Hepatocyte (in vitro differentiated cells): ENCODE measurements around the gene TRAPPC11. TPM values are rescaled to one million over a fixed set of nuclear protein-coding genes. Genes with fewer than 3 reads are reported as not detected.

Experiments used
- DNase-seq: peaks from one replicate; pipeline ENCODE4 v3.0.0-alpha.2; 2016; ENCODE audit warnings: low spot score
- H2AFZ ChIP-seq: fragments of 200-600 bp; sonication (generic); 2 replicates; pipeline ENCODE4 v1.6.0; 2016; ENCODE audit warnings: antibody characterized with exemption, mild to moderate bottlenecking
- H3K27ac ChIP-seq: fragments of 200-600 bp; sonication (generic); 2 replicates; pipeline ENCODE4 v1.5.1; 2016; ENCODE audit warnings: mild to moderate bottlenecking
- H3K27me3 ChIP-seq: fragments of 200-600 bp; sonication (generic); 2 replicates; pipeline ENCODE4 v1.6.1; 2016
- H3K36me3 ChIP-seq: fragments of 200-600 bp; sonication (generic); replicated peaks from 2 replicates; pipeline ENCODE4 v1.5.1; 2016; ENCODE audit warnings: low read depth; ENCODE audit not compliant: insufficient read depth
- H3K4me1 ChIP-seq: fragments of 200-600 bp; sonication (generic); 2 replicates; pipeline ENCODE4 v1.5.1; 2016; ENCODE audit warnings: mild to moderate bottlenecking, moderate library complexity; ENCODE audit not compliant: insufficient read depth
- H3K4me2 ChIP-seq: fragments of 200-600 bp; sonication (generic); 2 replicates; pipeline ENCODE4 v1.6.0; 2016
- H3K4me3 ChIP-seq: fragments of 200-600 bp; sonication (generic); 2 replicates; pipeline ENCODE4 v1.5.1; 2016; ENCODE audit warnings: mild to moderate bottlenecking
- H3K79me2 ChIP-seq: fragments of 200-600 bp; sonication (generic); 2 replicates; pipeline ENCODE4 v1.6.0; 2017; ENCODE audit warnings: mild to moderate bottlenecking
- H3K9me2 ChIP-seq: fragments of 200-600 bp; sonication (generic); replicated peaks from 2 replicates; pipeline ENCODE4 v1.6.0; 2017; ENCODE audit warnings: mild to moderate bottlenecking; ENCODE audit not compliant: insufficient read depth
- H3K9me3 ChIP-seq: fragments of 200-600 bp; sonication (generic); 2 replicates; pipeline ENCODE4 v1.5.1; 2016; ENCODE audit warnings: low read depth, mild to moderate bottlenecking
- H4K20me1 ChIP-seq: fragments of 200-600 bp; sonication (generic); 2 replicates; pipeline ENCODE4 v1.6.0; 2016; ENCODE audit warnings: mild to moderate bottlenecking; ENCODE audit not compliant: insufficient read depth, poor library complexity, severe bottlenecking
- EZH2 ChIP-seq: fragments of 200-600 bp; sonication (generic); IDR thresholded peaks from 2 replicates; pipeline ENCODE4 v1.6.1; 2016; ENCODE audit warnings: antibody characterized with exemption, mild to moderate bottlenecking, borderline replicate concordance
- EZH2phosphoT487 ChIP-seq: fragments of 200-600 bp; sonication (generic); IDR thresholded peaks from one replicate; pipeline ENCODE4 v1.6.1; 2018; ENCODE audit warnings: antibody characterized with exemption, mild to moderate bottlenecking, low read depth, moderate library complexity; ENCODE audit not compliant: unreplicated experiment, severe bottlenecking
- WGBS: methylation state at CpG from one replicate; pipeline ENCODE4 v1.1.6; 2016; ENCODE audit warnings: low lambda C conversion rate; ENCODE audit errors: missing lambda C conversion rate; 5-methylcytosine and 5-hydroxymethylcytosine counted together
- polyA plus RNA-seq: library from polyadenylated mRNA; unstranded; fragments of >200 nt; fragmentation: Nextera tagmentation; extraction: Ambion mirVana; gene quantifications from 2 replicates; pipeline ENCODE4 v1.2.1, GENCODE V29; 2016
- total RNA-seq: library from RNA; depleted of rRNA; stranded (reverse); fragments of >200 nt; gene quantifications from 2 replicates; pipeline ENCODE4 v1.2.3, GENCODE V29; 2014
- TF ChIP-seq, protein P1 (sequence below): fragments of 200-600 bp; sonication (generic); IDR thresholded peaks from 2 replicates; pipeline ENCODE4 v1.5.1; 2016; ENCODE audit warnings: antibody characterized with exemption, mild to moderate bottlenecking; ENCODE audit not compliant: poor library complexity

TRAPPC11 gene
- total and polyA plus RNA-seq, 2 experiments from 2014 or later, result 13.8 to 29.0 TPM

DNA sequence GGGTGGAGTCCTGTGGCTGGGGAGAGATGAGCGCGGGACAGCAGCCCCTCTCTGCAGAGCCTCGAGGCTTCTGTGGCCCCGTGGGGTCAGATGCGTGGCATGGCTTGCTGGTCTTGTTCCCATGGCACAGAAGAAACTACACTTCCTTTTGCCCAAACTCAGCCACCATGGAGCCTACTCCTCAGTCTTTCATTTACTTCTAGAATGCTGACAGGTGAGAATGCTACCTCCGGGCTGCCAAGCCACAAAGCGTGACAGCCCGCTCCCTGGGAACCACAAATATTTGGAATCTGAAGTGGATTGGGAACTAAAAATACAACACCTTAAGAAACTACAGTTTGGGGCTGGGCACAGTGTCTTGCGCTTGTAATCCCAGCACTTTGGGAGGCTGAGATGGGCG is 98.0 kb downstream of the TRAPPC11 start:
- no peak for DNase-seq
- no peaks in the 10 kb centered on the region for H3K9me2 ChIP-seq
- H3K9me3 ChIP-seq, result no peaks in the 10 kb centered on the region
- no peaks in the 10 kb centered on the region for H3K4me1 ChIP-seq
- no peak overlapping the region for H3K4me3 ChIP-seq
- H3K36me3 ChIP-seq, result no peaks in the 10 kb centered on the region
- no peaks in the 10 kb centered on the region for H4K20me1 ChIP-seq
- no peak overlapping the region for H3K27ac ChIP-seq
- no peak for TF ChIP-seq EZH2phosphoT487
- TF ChIP-seq, protein P1, sequence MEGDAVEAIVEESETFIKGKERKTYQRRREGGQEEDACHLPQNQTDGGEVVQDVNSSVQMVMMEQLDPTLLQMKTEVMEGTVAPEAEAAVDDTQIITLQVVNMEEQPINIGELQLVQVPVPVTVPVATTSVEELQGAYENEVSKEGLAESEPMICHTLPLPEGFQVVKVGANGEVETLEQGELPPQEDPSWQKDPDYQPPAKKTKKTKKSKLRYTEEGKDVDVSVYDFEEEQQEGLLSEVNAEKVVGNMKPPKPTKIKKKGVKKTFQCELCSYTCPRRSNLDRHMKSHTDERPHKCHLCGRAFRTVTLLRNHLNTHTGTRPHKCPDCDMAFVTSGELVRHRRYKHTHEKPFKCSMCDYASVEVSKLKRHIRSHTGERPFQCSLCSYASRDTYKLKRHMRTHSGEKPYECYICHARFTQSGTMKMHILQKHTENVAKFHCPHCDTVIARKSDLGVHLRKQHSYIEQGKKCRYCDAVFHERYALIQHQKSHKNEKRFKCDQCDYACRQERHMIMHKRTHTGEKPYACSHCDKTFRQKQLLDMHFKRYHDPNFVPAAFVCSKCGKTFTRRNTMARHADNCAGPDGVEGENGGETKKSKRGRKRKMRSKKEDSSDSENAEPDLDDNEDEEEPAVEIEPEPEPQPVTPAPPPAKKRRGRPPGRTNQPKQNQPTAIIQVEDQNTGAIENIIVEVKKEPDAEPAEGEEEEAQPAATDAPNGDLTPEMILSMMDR, result no peak
- no peaks in the 10 kb centered on the region for H3K79me2 ChIP-seq
- H3K27me3 ChIP-seq, result no peaks in the 10 kb centered on the region
- WGBS, result 91% methylated on average over 10 of the region's 10 CpGs
- no peak overlapping the region for H2AFZ ChIP-seq
- H3K4me2 ChIP-seq, result no peak overlapping the region

DNA sequence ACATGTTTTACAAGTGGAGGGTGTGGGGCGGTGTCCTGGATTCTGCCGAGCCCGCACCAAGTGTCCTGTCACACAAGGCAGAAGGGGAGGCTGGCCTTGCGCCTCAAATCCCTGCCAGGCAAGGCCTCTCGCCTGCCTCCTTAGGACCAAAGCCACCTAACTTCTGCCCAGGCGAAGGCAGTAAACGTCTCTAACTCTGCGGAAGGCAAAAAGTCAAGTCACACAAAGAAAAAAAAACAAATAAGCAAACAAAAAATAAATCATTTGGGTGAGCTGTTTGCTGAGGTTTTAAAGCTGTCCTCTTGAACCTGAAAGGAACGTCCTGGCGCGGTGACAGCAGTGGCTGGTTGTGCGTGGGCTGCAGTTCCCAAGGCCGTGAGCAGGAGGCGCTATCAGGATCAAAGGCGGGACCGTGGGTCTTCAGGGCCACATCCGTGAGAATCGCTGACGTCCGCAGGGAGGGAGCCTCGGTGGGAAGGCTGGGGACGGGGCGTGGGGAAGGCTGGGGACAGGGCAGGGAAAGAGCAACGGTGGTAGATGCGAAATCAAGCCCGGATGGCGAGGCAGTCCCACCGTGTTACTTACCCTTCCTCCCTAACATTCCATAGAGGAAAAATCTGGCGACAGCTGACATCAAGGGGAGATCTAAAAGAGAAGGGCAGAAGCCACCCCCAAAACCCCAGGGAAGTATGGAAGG is 99.1 kb downstream of the TRAPPC11 start:
- Histone ChIP-seq H3K4me1 (no peaks in the 10 kb centered on the region), H3K4me3 (no peak overlapping the region), H3K9me2 (no peaks in the 10 kb centered on the region), H3K27ac (no peak overlapping the region), H4K20me1 (no peaks in the 10 kb centered on the region), H2AFZ (no peak overlapping the region), H3K36me3 (no peaks in the 10 kb centered on the region), H3K4me2 (no peak overlapping the region), H3K79me2 (no peaks in the 10 kb centered on the region), H3K27me3 (no peaks in the 10 kb centered on the region), H3K9me3 (no peaks in the 10 kb centered on the region)
- peak; percentile 51 for DNase-seq
- 58% methylated on average over 29 of the region's 29 CpGs for WGBS
- TF ChIP-seq EZH2, result no peak
- TF ChIP-seq, protein P1, result peak; percentile 44

DNA sequence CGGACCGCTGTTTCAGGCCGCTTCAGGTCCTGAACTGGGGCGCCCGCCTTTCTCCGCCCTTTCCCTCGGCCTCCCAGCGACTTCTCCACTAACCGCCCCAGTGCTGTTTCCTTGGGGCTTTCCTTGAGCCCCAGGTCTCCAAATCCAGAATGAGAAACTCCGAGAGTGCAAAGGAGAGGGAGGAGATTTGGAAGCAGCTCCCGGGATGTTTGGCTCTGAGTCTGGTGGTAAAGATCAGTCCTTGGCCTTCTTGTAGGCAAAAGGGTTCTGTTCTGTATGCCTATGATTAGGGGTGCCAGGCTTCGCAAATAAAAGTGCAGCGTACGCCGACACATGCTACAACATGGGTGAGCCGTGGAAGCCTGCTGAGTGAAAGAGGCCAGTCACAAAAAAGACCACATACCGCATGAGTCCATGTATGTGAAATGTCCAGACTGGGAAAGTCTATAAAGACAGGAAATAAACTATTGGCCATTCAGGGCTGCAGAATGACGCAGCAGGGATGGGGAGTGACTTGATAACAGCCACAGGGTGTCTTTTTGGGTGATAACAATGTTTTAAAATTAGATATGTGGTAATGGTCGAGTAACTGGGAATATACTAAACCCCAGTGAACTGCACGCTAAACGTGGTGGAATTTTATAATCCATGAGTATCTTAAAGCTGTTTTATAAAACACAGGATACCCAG is 99.8 kb downstream of the TRAPPC11 start:
- no peaks in the 10 kb centered on the region for H3K9me3 ChIP-seq
- no peaks in the 10 kb centered on the region for H3K9me2 ChIP-seq
- no peak overlapping the region for H2AFZ ChIP-seq
- H3K4me2 ChIP-seq, result no peak overlapping the region
- no peaks in the 10 kb centered on the region for H3K27me3 ChIP-seq
- no peaks in the 10 kb centered on the region for H4K20me1 ChIP-seq
- WGBS, result 82% methylated on average over 21 of the region's 21 CpGs
- H3K79me2 ChIP-seq, result no peaks in the 10 kb centered on the region
- TF ChIP-seq EZH2 (no peak), EZH2phosphoT487 (no peak)
- TF ChIP-seq, protein P1, result no peak
- H3K36me3 ChIP-seq, result no peaks in the 10 kb centered on the region
- H3K4me3 ChIP-seq, result no peak overlapping the region
- H3K4me1 ChIP-seq, result no peaks in the 10 kb centered on the region
- DNase-seq, result no peak
- no peak overlapping the region for H3K27ac ChIP-seq
